Measurements from ENCODE around the gene RUFY4.
"Not testable (repeated sequence)": the region's sequence is repeated elsewhere in the genome, so short reads cannot be mapped to it uniquely, and the experiment has no call there.

The RUFY4 gene

GRCh38 chr2:218036371-218036770 lies 32.7 kb upstream of the RUFY4 start:
- TF ChIP-seq CTCF (IDR thresholded peaks at IDR 0.05; ENCODE audit: low read depth, low read length): no peak
- H3K4me3 ChIP-seq (ENCODE audit: low read depth, low read length): no peak overlapping the region

- no peak overlapping the region for H3K4me3 ChIP-seq (ENCODE audit: low read depth, low read length)
- no peak for TF ChIP-seq CTCF (IDR thresholded peaks at IDR 0.05; ENCODE audit: low read depth, low read length)
Observed at GRCh38 chr2:218039171-218039570, 29.9 kb upstream of the RUFY4 start.

GRCh38 chr2:218040883-218041282 lies 28.2 kb upstream of the RUFY4 start:
- TF ChIP-seq CTCF (IDR thresholded peaks at IDR 0.05; ENCODE audit: low read depth, low read length): no peak
- H3K4me3 ChIP-seq (ENCODE audit: low read depth, low read length): no peak overlapping the region

GRCh38 chr2:218041302-218042168 lies 27.5 kb upstream of the RUFY4 start:
- no peak overlapping the region for H3K4me3 ChIP-seq (ENCODE audit: low read depth, low read length)
- TF ChIP-seq CTCF (IDR thresholded peaks at IDR 0.05; ENCODE audit: low read depth, low read length): no peak

- no peak overlapping the region for H3K4me3 ChIP-seq (ENCODE audit: low read depth, low read length)
- TF ChIP-seq CTCF (IDR thresholded peaks at IDR 0.05; ENCODE audit: low read depth, low read length): no peak
Observed at GRCh38 chr2:218043100-218043499, 26.0 kb upstream of the RUFY4 start.

GRCh38 chr2:218043701-218044109 lies 25.3 kb upstream of the RUFY4 start:
- H3K4me3 ChIP-seq (ENCODE audit: low read depth, low read length): no peak overlapping the region
- no peak for TF ChIP-seq CTCF (IDR thresholded peaks at IDR 0.05; ENCODE audit: low read depth, low read length)

- H3K4me3 ChIP-seq (ENCODE audit: low read depth, low read length): not testable (repeated sequence)
Observed at GRCh38 chr2:218044599-218044998, 24.5 kb upstream of the RUFY4 start.

- H3K4me3 ChIP-seq (ENCODE audit: low read depth, low read length): no peak overlapping the region
- no peak for TF ChIP-seq CTCF (IDR thresholded peaks at IDR 0.05; ENCODE audit: low read depth, low read length)
Observed at GRCh38 chr2:218046238-218046637, 22.8 kb upstream of the RUFY4 start.
